Nephron progenitor cell (in vitro differentiated cells): ENCODE data around the gene METTL4.

Experiments
- DNase-seq: peaks from one replicate; pipeline ENCODE4 v3.0.0; 2021
- H3K27ac Mint-ChIP-seq: 2 replicates; pipeline ENCODE4 v1.8.0; 2021; ENCODE audit warnings: mild to moderate bottlenecking, moderate library complexity, mixed read lengths
- H3K27me3 Mint-ChIP-seq: 2 replicates; pipeline ENCODE4 v1.8.0; 2021; ENCODE audit warnings: mild to moderate bottlenecking, low read depth, mixed read lengths; ENCODE audit not compliant: poor library complexity
- H3K36me3 Mint-ChIP-seq: 2 replicates; pipeline ENCODE4 v1.8.0; 2021; ENCODE audit warnings: low read depth, mixed read lengths
- H3K4me1 Mint-ChIP-seq: 2 replicates; pipeline ENCODE4 v1.8.0; 2021; ENCODE audit warnings: mixed read lengths
- H3K4me3 Mint-ChIP-seq: 2 replicates; pipeline ENCODE4 v1.8.0; 2021; ENCODE audit warnings: mild to moderate bottlenecking, moderate library complexity, mixed read lengths
- H3K9me3 Mint-ChIP-seq: 2 replicates; pipeline ENCODE4 v1.8.0; 2021; ENCODE audit warnings: mild to moderate bottlenecking, moderate library complexity, mixed read lengths
- CTCF ChIP-seq: fragments of 200-600 bp; sonication (generic); IDR thresholded peaks from 2 replicates; pipeline ENCODE4 v1.5.0; 2021; ENCODE audit warnings: antibody characterized with exemption

METTL4 gene

DNA sequence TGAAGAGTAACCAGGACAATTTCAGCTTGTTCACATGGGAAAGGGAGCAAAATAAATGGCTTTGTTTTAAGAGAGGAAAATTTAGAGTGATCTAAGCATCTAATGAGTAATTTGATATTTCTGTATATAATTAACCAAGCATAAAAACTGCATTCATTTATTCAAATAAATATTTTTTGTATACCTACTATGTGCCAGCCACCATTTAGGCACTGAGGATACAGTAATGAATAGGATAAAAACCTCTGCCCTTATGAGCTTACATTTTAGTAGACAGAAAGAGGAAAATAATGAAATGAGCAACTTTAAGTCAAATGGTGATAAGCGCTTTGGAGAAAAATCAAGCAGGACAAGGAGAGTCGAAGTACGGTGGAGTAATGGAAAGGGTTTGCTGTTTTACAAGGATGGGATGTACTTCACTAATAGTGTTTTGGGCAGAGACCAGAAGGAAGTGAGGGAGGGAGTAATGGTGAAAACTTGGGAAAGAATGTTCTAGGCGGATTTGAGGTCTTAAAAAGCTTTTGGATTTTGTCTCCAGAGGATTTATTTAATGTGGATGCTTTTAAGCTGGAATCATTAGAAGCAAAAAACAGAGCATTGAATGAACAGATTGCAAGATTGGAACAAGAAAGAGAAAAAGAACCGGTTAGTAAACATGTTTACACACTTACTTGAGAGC, 17.5 kb upstream of the METTL4 start:
- no peak for DNase-seq
- peak overlapping the region; percentile 26 for H3K27ac Mint-ChIP-seq
- H3K9me3 Mint-ChIP-seq: no peaks in the 10 kb centered on the region
- no peak overlapping the region for H3K4me3 Mint-ChIP-seq
- H3K36me3 Mint-ChIP-seq: peaks cover 61% of the 10 kb centered on the region
- TF ChIP-seq CTCF: no peak
- no peaks in the 10 kb centered on the region for H3K27me3 Mint-ChIP-seq
- no peaks in the 10 kb centered on the region for H3K4me1 Mint-ChIP-seq

- no peaks in the 10 kb centered on the region for H3K27me3 Mint-ChIP-seq
- H3K4me1 Mint-ChIP-seq: no peaks in the 10 kb centered on the region
- no peak for TF ChIP-seq CTCF
- no peak overlapping the region for H3K27ac Mint-ChIP-seq
- peaks cover 57% of the 10 kb centered on the region for H3K36me3 Mint-ChIP-seq
- DNase-seq: no peak
- no peaks in the 10 kb centered on the region for H3K9me3 Mint-ChIP-seq
- no peak overlapping the region for H3K4me3 Mint-ChIP-seq
These were observed 16.5 kb upstream of the METTL4 start for GRCh38 chr18:2587788-2588187.

DNA sequence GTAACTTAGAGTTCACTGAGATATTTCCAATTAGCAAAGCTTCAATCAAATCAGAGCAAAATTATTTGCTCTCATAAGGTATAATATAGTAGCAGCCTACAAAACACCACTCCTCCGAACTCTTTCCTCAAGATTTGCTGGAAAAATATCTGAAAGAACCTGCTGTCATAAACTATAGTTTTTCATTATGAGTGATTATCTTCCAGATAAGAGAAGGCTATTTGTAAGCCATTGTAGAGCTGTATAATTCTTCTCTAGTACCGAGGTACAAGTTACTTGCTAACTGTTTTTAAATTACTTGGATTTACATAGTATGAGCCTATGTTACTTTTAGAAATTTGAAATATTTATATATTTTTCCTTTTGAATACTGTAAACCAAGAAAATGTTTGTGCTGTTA, 2.1 kb upstream of the METTL4 start:
- DNase-seq: no peak
- Mint-ChIP-seq H3K9me3 (no peaks in the 10 kb centered on the region), H3K36me3 (peaks cover 26% of the 10 kb centered on the region), H3K27ac (no peak overlapping the region), H3K4me3 (peak overlapping the region; percentile 96), H3K27me3 (no peaks in the 10 kb centered on the region), H3K4me1 (peaks cover 41% of the 10 kb centered on the region)
- TF ChIP-seq CTCF: no peak

DNA sequence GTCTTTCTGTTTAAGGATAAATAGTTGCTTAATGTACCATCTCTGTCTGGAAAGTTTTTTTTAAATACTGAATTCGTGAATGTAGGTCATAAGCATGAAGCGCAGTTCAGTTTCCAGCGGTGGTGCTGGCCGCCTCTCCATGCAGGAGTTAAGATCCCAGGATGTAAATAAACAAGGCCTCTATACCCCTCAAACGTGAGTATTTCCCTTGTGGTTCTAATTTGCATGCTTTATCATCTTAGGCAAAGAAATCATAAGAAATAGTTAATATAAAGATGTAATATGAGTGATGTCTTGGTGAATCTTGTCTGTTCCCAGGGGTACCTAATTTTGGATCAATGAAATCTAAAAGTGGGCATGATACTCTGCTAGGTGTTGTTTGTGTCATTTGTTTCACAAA, 1.6 kb upstream of the METTL4 start:
- Mint-ChIP-seq H3K27ac (no peak overlapping the region), H3K36me3 (peaks cover 22% of the 10 kb centered on the region), H3K27me3 (no peaks in the 10 kb centered on the region), H3K4me1 (peaks cover 47% of the 10 kb centered on the region), H3K9me3 (no peaks in the 10 kb centered on the region), H3K4me3 (peak overlapping the region; percentile 96)
- DNase-seq: no peak
- no peak for TF ChIP-seq CTCF

DNA sequence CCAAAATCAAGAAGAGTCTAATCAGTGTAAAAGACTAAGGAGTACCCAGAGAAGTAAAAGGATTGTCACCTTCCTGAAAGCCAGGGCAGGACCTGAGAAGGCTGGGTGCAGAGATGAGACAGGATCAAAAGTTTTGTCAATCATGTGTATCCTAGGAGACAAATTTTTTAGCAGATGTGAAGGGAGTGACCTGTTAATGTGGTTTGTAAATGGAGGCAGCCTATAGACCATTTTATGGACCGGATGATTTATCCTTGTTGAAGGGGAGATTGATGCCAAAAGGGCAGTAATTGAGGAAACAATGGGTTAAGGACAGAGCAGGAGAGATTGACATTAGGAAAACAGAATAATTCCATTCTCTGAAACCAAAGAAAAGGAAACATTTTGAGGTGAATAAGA, 865 bp upstream of the METTL4 start:
- DNase-seq: no peak
- Mint-ChIP-seq H3K4me1 (peaks cover 48% of the 10 kb centered on the region), H3K36me3 (peaks cover 21% of the 10 kb centered on the region), H3K27me3 (no peaks in the 10 kb centered on the region), H3K4me3 (peak overlapping the region; percentile 96), H3K9me3 (no peaks in the 10 kb centered on the region), H3K27ac (peak overlapping the region; percentile 99)
- TF ChIP-seq CTCF: no peak

- Mint-ChIP-seq H3K4me3 (peak overlapping the region; percentile 96), H3K9me3 (no peaks in the 10 kb centered on the region), H3K4me1 (peaks cover 53% of the 10 kb centered on the region), H3K27me3 (no peaks in the 10 kb centered on the region), H3K27ac (peak overlapping the region; percentile 99), H3K36me3 (peaks cover 22% of the 10 kb centered on the region)
- no peak for TF ChIP-seq CTCF
- peak; percentile 73 for DNase-seq
These were observed 519 bp downstream of the METTL4 start for GRCh38 chr18:2570772-2571199.
